IMR-90 (cell line): ENCODE results near the gene CDH13.

ENCODE experiments used
- CTCF ChIP-seq: conservative IDR thresholded peaks from 2 replicates; pipeline ENCODE4 v1.5.1; 2012; ENCODE audit warnings: mild to moderate bottlenecking, low read depth, low read length, improper control_type of control experiment
- POLR2A ChIP-seq: IDR thresholded peaks from 2 replicates; pipeline ENCODE4 v1.6.1; 2012; ENCODE audit warnings: mild to moderate bottlenecking, low read depth, low read length
- RAD21 ChIP-seq: IDR thresholded peaks from 2 replicates; pipeline ENCODE4 v1.6.1; 2012; ENCODE audit warnings: low read length, improper control_type of control experiment
- RCOR1 ChIP-seq: IDR thresholded peaks from 2 replicates; pipeline ENCODE4 v1.6.1; 2012; ENCODE audit warnings: mild to moderate bottlenecking, low read length, improper control_type of control experiment; ENCODE audit not compliant: insufficient replicate concordance
- RFX5 ChIP-seq: IDR thresholded peaks from 2 replicates; pipeline ENCODE4 v1.8.0; 2012; ENCODE audit warnings: low read depth, mild to moderate bottlenecking, low read length, moderate library complexity

GRCh38 chr16:83520596-83520995, 893.8 kb downstream of the CDH13 start:
- TF ChIP-seq CTCF: no peak
- TF ChIP-seq POLR2A: no peak
- TF ChIP-seq RCOR1: no peak
- no peak for TF ChIP-seq RFX5
- no peak for TF ChIP-seq RAD21
